ENCODE data around the gene AP1M2. TPM values are rescaled to one million over a fixed set of nuclear protein-coding genes. Genes with fewer than 3 reads are reported as not detected.

Gene AP1M2
- total and polyA plus RNA-seq, 2 donors (not counting 3 experiments of a cell fraction or from before 2014, with no cell fraction given): 0.19 TPM; not detected in 1

- Histone ChIP-seq H3K36me3 (ENCODE audit: control insufficient read depth in 2 of 2, extremely low read depth in 1 of 2, insufficient read depth in 2 of 2, low read length in 2 of 2) (no peaks in the 10 kb centered on the region), H3K9me3 (replicated peaks; ENCODE audit: control insufficient read depth, insufficient read depth, low read length) (no peaks in the 10 kb centered on the region), H4K20me1 (replicated peaks; ENCODE audit: control insufficient read depth, extremely low read depth, insufficient read depth, low read length) (no peaks in the 10 kb centered on the region), H3K4me1 (ENCODE audit: control insufficient read depth, extremely low read depth, insufficient read depth, low read length) (peaks cover 27% of the 10 kb centered on the region), H3K27me3 (ENCODE audit: control insufficient read depth in 2 of 2, insufficient read depth in 2 of 2, low read length in 2 of 2) (no peaks in the 10 kb centered on the region), H3K9me1 (replicated peaks; ENCODE audit: control insufficient read depth, extremely low read depth, insufficient read depth, low read length) (no peaks in the 10 kb centered on the region), H3K9ac (replicated peaks; ENCODE audit: extremely low read depth, insufficient read depth, low read length) (peak within 1 kb of the TSS; percentile 90), H3K79me2 (ENCODE audit: control insufficient read depth, insufficient read depth, low read length) (peaks cover 10% of the 10 kb centered on the region), H3K4me3 (replicated peaks in 1 of 3; ENCODE audit: insufficient read depth in 1 of 3, low read depth in 1 of 3, low read length in 3 of 3) (peak within 1 kb of the TSS; percentile 50 to 71 (median 65)), H3K4me2 (ENCODE audit: insufficient read depth, low read length) (peak within 1 kb of the TSS; percentile 93), H2AFZ (ENCODE audit: low read depth, low read length) (peak within 1 kb of the TSS; percentile 91), H3K27ac (ENCODE audit: insufficient read depth, low read depth, low read length) (peak within 1 kb of the TSS; percentile 84)
- ChIA-PET POLR2A (no interaction called here), CTCF (interaction anchor here (0.9 to 2.9 kb wide), 7 partner anchors 11 to 165 kb away, joined by 3 to 13 read pairs (median 6); no protein-coding TSS in a partner anchor)
- FAIRE-seq (peak; percentile 98), DNase-seq (ENCODE audit: low read depth, low spot score) (peak; percentile 100)
- intact Hi-C loops (cut with micrococcal nuclease) (loop anchor here (1.0 to 5.0 kb wide), 5 partner anchors 84 to 166 kb away; partner anchors contain the start of genes CDC37 and QTRT1), dilution Hi-C loops (cut with MboI; ENCODE audit: extremely low pct_ligation_motif_present, low sequenced_read_pairs) (no loop called here)
- TF ChIP-seq FOS (IDR thresholded peaks at IDR 0.05; ENCODE audit: borderline replicate concordance, insufficient read depth, low read length): no peak
- TF ChIP-seq MAX (IDR thresholded peaks at IDR 0.05; ENCODE audit: insufficient read depth, insufficient read length): peak; percentile 50
- BruUV-seq (replicated peaks): TSS peak; percentile 81
These were observed 18.1 kb downstream of the AP1M2 start, which contains the start of gene CDKN2D for GRCh38 chr19:10568826-10569651. Gene CDKN2D, minus strand, starts transcription at chr19:10568979. Its CDS starts 326 bp downstream, at chr19:10568653.

GRCh38 chr19:10568062-10568825, 18.9 kb downstream of the AP1M2 start:
- DNase-seq (ENCODE audit: low read depth, low spot score): no peak
- no peak overlapping the region for H3K27ac ChIP-seq (ENCODE audit: insufficient read depth, low read depth, low read length)
- no peaks in the 10 kb centered on the region for H3K36me3 ChIP-seq (ENCODE audit: control insufficient read depth in 2 of 2, extremely low read depth in 1 of 2, insufficient read depth in 2 of 2, low read length in 2 of 2)
- peak overlapping the region; percentile 19 for H3K9ac ChIP-seq (replicated peaks; ENCODE audit: extremely low read depth, insufficient read depth, low read length)
- H3K4me2 ChIP-seq (ENCODE audit: insufficient read depth, low read length): peak overlapping the region; percentile 67
- no peaks in the 10 kb centered on the region for H3K9me3 ChIP-seq (replicated peaks; ENCODE audit: control insufficient read depth, insufficient read depth, low read length)
- no peaks in the 10 kb centered on the region for H4K20me1 ChIP-seq (replicated peaks; ENCODE audit: control insufficient read depth, extremely low read depth, insufficient read depth, low read length)
- BruUV-seq (replicated peaks): no TSS peak
- intact Hi-C loops (cut with micrococcal nuclease) (loop anchor here (2.0 to 5.0 kb wide), 4 partner anchors 85 to 165 kb away; partner anchors contain the start of genes CDC37 and QTRT1), dilution Hi-C loops (cut with MboI; ENCODE audit: extremely low pct_ligation_motif_present, low sequenced_read_pairs) (no loop called here)
- TF ChIP-seq EZH2 (IDR thresholded peaks at IDR 0.05; ENCODE audit: borderline replicate concordance, low read depth, low read length, severe bottlenecking) (no peak), MYC (IDR thresholded peaks at IDR 0.05; ENCODE audit: low read depth, low read length) (no peak), MAX (IDR thresholded peaks at IDR 0.05; ENCODE audit: insufficient read depth, insufficient read length) (no peak), POLR2AphosphoS5 (IDR thresholded peaks at IDR 0.05; ENCODE audit: insufficient read depth, low read depth, low read length) (no peak)
- peak overlapping the region; percentile 71 for H2AFZ ChIP-seq (ENCODE audit: low read depth, low read length)
- H3K27me3 ChIP-seq (ENCODE audit: control insufficient read depth in 2 of 2, insufficient read depth in 2 of 2, low read length in 2 of 2): no peaks in the 10 kb centered on the region
- ChIA-PET POLR2A (no interaction called here), CTCF (interaction anchor here (1.0 to 2.9 kb wide), 5 partner anchors 13 to 132 kb away, joined by 4 to 13 read pairs (median 6); no protein-coding TSS in a partner anchor)
- H3K79me2 ChIP-seq (ENCODE audit: control insufficient read depth, insufficient read depth, low read length): peaks cover 10% of the 10 kb centered on the region
- H3K4me3 ChIP-seq (replicated peaks in 1 of 3; ENCODE audit: insufficient read depth in 1 of 3, low read depth in 1 of 3, low read length in 3 of 3): peak overlapping the region; percentile 30 to 58 (median 50)
- no peaks in the 10 kb centered on the region for H3K9me1 ChIP-seq (replicated peaks; ENCODE audit: control insufficient read depth, extremely low read depth, insufficient read depth, low read length)
- peaks cover 27% of the 10 kb centered on the region for H3K4me1 ChIP-seq (ENCODE audit: control insufficient read depth, extremely low read depth, insufficient read depth, low read length)
- no peak for FAIRE-seq

Measured in endothelial cell of umbilical vein (primary cell).